Mucosa of stomach (tissue), 1 donor: Measurements from ENCODE around the gene DR1.
"Not testable (repeated sequence)": the region's sequence is repeated elsewhere in the genome, so short reads cannot be mapped to it uniquely, and the experiment has no call there.

ENCODE experiments used
- H3K27me3 ChIP-seq: one replicate; pipeline ENCODE4 v1.7.0; 2013; ENCODE audit warnings: mild to moderate bottlenecking, low read length; ENCODE audit not compliant: control insufficient read depth, insufficient read depth
- H3K36me3 ChIP-seq: one replicate; pipeline ENCODE4 v1.7.0; 2013; ENCODE audit warnings: low read length; ENCODE audit not compliant: control insufficient read depth, insufficient read depth
- H3K4me1 ChIP-seq: one replicate; pipeline ENCODE4 v1.7.0; 2013; ENCODE audit warnings: mild to moderate bottlenecking, low read length; ENCODE audit not compliant: control insufficient read depth, insufficient read depth
- H3K4me3 ChIP-seq: one replicate; pipeline ENCODE4 v1.7.0; 2013; ENCODE audit warnings: low read length
- H3K9ac ChIP-seq: one replicate; pipeline ENCODE4 v1.7.0; 2013; ENCODE audit warnings: mild to moderate bottlenecking, low read length, moderate library complexity
- H3K9me3 ChIP-seq: one replicate; pipeline ENCODE4 v1.7.0; 2013; ENCODE audit warnings: mild to moderate bottlenecking, low read length, moderate library complexity; ENCODE audit not compliant: control insufficient read depth
- donor health status: Pancreatic carcinoma.

DR1 gene

GRCh38 chr1:93360111-93360510, 14.4 kb downstream of the DR1 start:
- no peak overlapping the region for H3K4me3 ChIP-seq
- H3K4me1 ChIP-seq = peaks cover 6% of the 10 kb centered on the region
- peaks cover 10% of the 10 kb centered on the region for H3K36me3 ChIP-seq
- no peak overlapping the region for H3K9ac ChIP-seq
- no peaks in the 10 kb centered on the region for H3K9me3 ChIP-seq
- H3K27me3 ChIP-seq = no peaks in the 10 kb centered on the region

GRCh38 chr1:93362237-93362636, 16.5 kb downstream of the DR1 start:
- Histone ChIP-seq H3K27me3 (no peaks in the 10 kb centered on the region), H3K4me1 (peaks cover 6% of the 10 kb centered on the region), H3K9ac (no peak overlapping the region), H3K36me3 (peaks cover 10% of the 10 kb centered on the region), H3K9me3 (no peaks in the 10 kb centered on the region), H3K4me3 (no peak overlapping the region)

GRCh38 chr1:93365813-93366212, 20.1 kb downstream of the DR1 start:
- H3K9me3 ChIP-seq = no peaks in the 10 kb centered on the region
- no peaks in the 10 kb centered on the region for H3K4me1 ChIP-seq
- no peak overlapping the region for H3K9ac ChIP-seq
- H3K4me3 ChIP-seq = no peak overlapping the region
- no peaks in the 10 kb centered on the region for H3K36me3 ChIP-seq
- H3K27me3 ChIP-seq = no peaks in the 10 kb centered on the region

GRCh38 chr1:93369734-93370133, 24.0 kb downstream of the DR1 start:
- Histone ChIP-seq H3K9me3 (no peaks in the 10 kb centered on the region), H3K4me1 (no peaks in the 10 kb centered on the region), H3K4me3 (no peak overlapping the region), H3K36me3 (no peaks in the 10 kb centered on the region), H3K27me3 (no peaks in the 10 kb centered on the region), H3K9ac (no peak overlapping the region)

GRCh38 chr1:93374334-93375106, 28.8 kb downstream of the DR1 start:
- Histone ChIP-seq H3K36me3 (no peaks in the 10 kb centered on the region), H3K4me3 (no peak overlapping the region), H3K9me3 (no peaks in the 10 kb centered on the region), H3K9ac (no peak overlapping the region), H3K4me1 (no peaks in the 10 kb centered on the region), H3K27me3 (no peaks in the 10 kb centered on the region)

- Histone ChIP-seq H3K9me3 (no peaks in the 10 kb centered on the region), H3K27me3 (no peaks in the 10 kb centered on the region), H3K9ac (no peak overlapping the region), H3K4me1 (no peaks in the 10 kb centered on the region), H3K36me3 (no peaks in the 10 kb centered on the region), H3K4me3 (no peak overlapping the region)
Observed at GRCh38 chr1:93384656-93385055, 38.9 kb downstream of the DR1 start.

GRCh38 chr1:93386268-93386667, 40.6 kb downstream of the DR1 start:
- H3K9ac ChIP-seq, H3K27me3 ChIP-seq, H3K36me3 ChIP-seq: not testable (repeated sequence)

GRCh38 chr1:93394514-93394913, 48.8 kb downstream of the DR1 start:
- H3K9ac ChIP-seq = no peak overlapping the region
- no peaks in the 10 kb centered on the region for H3K27me3 ChIP-seq
- H3K9me3 ChIP-seq = no peaks in the 10 kb centered on the region
- H3K36me3 ChIP-seq = no peaks in the 10 kb centered on the region
- H3K4me3 ChIP-seq = no peak overlapping the region
- no peaks in the 10 kb centered on the region for H3K4me1 ChIP-seq

More at GRCh38 chr1:93386268-93386667, 40.6 kb downstream of the DR1 start:
- not testable (repeated sequence) for H3K4me3 ChIP-seq, H3K9me3 ChIP-seq, H3K4me1 ChIP-seq

- Histone ChIP-seq H3K4me3 (no peak overlapping the region), H3K9me3 (no peaks in the 10 kb centered on the region), H3K27me3 (no peaks in the 10 kb centered on the region), H3K4me1 (no peaks in the 10 kb centered on the region), H3K9ac (no peak overlapping the region), H3K36me3 (no peaks in the 10 kb centered on the region)
Observed at GRCh38 chr1:93395195-93395594, 49.5 kb downstream of the DR1 start.

GRCh38 chr1:93399781-93400180, 54.1 kb downstream of the DR1 start:
- H3K36me3 ChIP-seq = no peaks in the 10 kb centered on the region
- no peaks in the 10 kb centered on the region for H3K9me3 ChIP-seq
- no peaks in the 10 kb centered on the region for H3K27me3 ChIP-seq
- no peaks in the 10 kb centered on the region for H3K4me1 ChIP-seq
- no peak overlapping the region for H3K9ac ChIP-seq
- H3K4me3 ChIP-seq = no peak overlapping the region

- Histone ChIP-seq H3K4me3 (no peak overlapping the region), H3K9me3 (no peaks in the 10 kb centered on the region), H3K36me3 (no peaks in the 10 kb centered on the region)
Observed at GRCh38 chr1:93408203-93408602, 62.5 kb downstream of the DR1 start.

GRCh38 chr1:93411000-93411399, 65.3 kb downstream of the DR1 start:
- Histone ChIP-seq H3K4me1 (peaks cover 4% of the 10 kb centered on the region), H3K4me3 (no peak overlapping the region), H3K36me3 (no peaks in the 10 kb centered on the region), H3K9me3 (no peaks in the 10 kb centered on the region), H3K9ac (no peak overlapping the region), H3K27me3 (no peaks in the 10 kb centered on the region)

More at GRCh38 chr1:93408203-93408602, 62.5 kb downstream of the DR1 start:
- Histone ChIP-seq H3K4me1 (peaks cover 4% of the 10 kb centered on the region), H3K27me3 (no peaks in the 10 kb centered on the region), H3K9ac (no peak overlapping the region)

GRCh38 chr1:93414749-93415148, 69.0 kb downstream of the DR1 start:
- Histone ChIP-seq H3K9ac (no peak overlapping the region), H3K4me3 (no peak overlapping the region), H3K36me3 (no peaks in the 10 kb centered on the region)

More at GRCh38 chr1:93414749-93415148, 69.0 kb downstream of the DR1 start:
- no peaks in the 10 kb centered on the region for H3K27me3 ChIP-seq
- H3K4me1 ChIP-seq = peaks cover 4% of the 10 kb centered on the region
- H3K9me3 ChIP-seq = no peaks in the 10 kb centered on the region
